ENCODE data around the gene POLD2. TPM values are rescaled to one million over a fixed set of nuclear protein-coding genes. Genes with fewer than 3 reads are reported as not detected.

Gene POLD2
- total and polyA plus RNA-seq, 2 of the 13 experiments (the other 11 are each of a cell fraction or from before 2014, with no cell fraction given): 87.6 to 95.1 TPM

DNA sequence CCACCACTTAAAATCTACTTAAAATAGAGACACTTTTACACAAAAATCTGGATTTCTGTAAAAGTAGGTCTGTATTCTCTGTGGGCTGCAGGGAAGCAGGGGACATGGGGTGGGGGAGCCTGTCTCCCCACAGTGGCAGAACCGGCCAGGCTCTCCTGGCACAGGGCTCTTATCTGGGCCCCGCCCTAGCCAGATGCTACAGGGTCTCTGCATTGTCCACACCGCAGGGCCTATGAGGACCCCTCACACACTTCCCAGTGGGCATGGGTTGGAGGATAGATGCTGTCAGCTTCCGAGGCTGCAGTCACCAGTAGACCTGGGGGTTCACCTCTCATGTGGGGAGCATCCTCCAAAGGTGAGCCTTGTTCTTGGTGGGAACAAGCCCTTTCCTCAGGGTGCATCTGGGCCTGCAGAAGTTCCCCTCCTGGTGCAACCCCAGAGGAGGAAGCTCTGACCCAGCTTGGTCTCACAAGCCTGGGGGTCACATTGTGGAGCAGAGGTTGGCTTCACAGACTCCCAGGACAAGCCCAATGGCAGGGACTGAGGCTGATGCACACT, 33.2 kb upstream of the POLD2 start:
- BruUV-seq (replicated peaks): no TSS peak
- ATAC-seq: no peak
- H3K36me3 ChIP-seq (replicated peaks in 1 of 2; ENCODE audit: control insufficient read depth in 1 of 2, insufficient read depth in 2 of 2, low read length in 2 of 2): no peaks in the 10 kb centered on the region
- H3K79me2 ChIP-seq (ENCODE audit: insufficient read depth, low read length): no peaks in the 10 kb centered on the region
- intact Hi-C loops (cut with micrococcal nuclease; ENCODE audit: unreplicated experiment) (no loop called here), in situ Hi-C loops (cut with HindIII; ENCODE audit: extremely low pct_ligation_motif_present, low pct_unique_long_range_greater_than_20kb) (no loop called here)
- POLR2A ChIA-PET: no interaction called here
- H3K4me2 ChIP-seq (ENCODE audit: low read depth, low read length): no peak overlapping the region
- H3K9ac ChIP-seq (ENCODE audit: insufficient read depth, low read depth, low read length): no peak overlapping the region
- no peaks in the 10 kb centered on the region for H3K9me3 ChIP-seq (ENCODE audit: low read length)
- no CpG with 5 or more reads among the region's 4 CpGs for WGBS (ENCODE audit: low lambda C conversion rate)
- H3K27me3 ChIP-seq (ENCODE audit: control insufficient read depth in 1 of 2, insufficient read depth in 2 of 2, low read length in 2 of 2): peaks cover 0 to 27% of the 10 kb centered on the region in 2 experiments; a peak in 3 of 5 replicates
- H4K20me1 ChIP-seq (ENCODE audit: insufficient read depth, low read length): no peaks in the 10 kb centered on the region
- DNase-seq (ENCODE audit: low spot score): no peak
- FAIRE-seq: no peak
- H3K4me3 ChIP-seq (replicated peaks in 1 of 3; ENCODE audit: insufficient read depth in 1 of 3, low read depth in 2 of 3, low read length in 3 of 3): no peak overlapping the region
- H3K4me1 ChIP-seq (ENCODE audit: insufficient read depth, low read length): peaks cover 9% of the 10 kb centered on the region
- no peak overlapping the region for H3K27ac ChIP-seq (ENCODE audit: extremely low read length, insufficient read depth, low read length)
- CTCF ChIA-PET (ENCODE audit: low intra/inter-chr PET ratio, low total read pairs): no interaction called here
- H2AFZ ChIP-seq (ENCODE audit: low read length): no peak overlapping the region
- TF ChIP-seq, protein P1, sequence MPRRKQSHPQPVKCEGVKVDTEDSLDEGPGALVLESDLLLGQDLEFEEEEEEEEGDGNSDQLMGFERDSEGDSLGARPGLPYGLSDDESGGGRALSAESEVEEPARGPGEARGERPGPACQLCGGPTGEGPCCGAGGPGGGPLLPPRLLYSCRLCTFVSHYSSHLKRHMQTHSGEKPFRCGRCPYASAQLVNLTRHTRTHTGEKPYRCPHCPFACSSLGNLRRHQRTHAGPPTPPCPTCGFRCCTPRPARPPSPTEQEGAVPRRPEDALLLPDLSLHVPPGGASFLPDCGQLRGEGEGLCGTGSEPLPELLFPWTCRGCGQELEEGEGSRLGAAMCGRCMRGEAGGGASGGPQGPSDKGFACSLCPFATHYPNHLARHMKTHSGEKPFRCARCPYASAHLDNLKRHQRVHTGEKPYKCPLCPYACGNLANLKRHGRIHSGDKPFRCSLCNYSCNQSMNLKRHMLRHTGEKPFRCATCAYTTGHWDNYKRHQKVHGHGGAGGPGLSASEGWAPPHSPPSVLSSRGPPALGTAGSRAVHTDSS (CRISPR knock-in tag; conservative IDR thresholded peaks at IDR 0.05): no peak
- no peak for TF ChIP-seq FOXK1 (CRISPR knock-in tag; IDR thresholded peaks at IDR 0.05; ENCODE audit: borderline replicate concordance, low read depth)
- TF ChIP-seq NFE2L1 (CRISPR knock-in tag; IDR thresholded peaks at IDR 0.05; ENCODE audit: borderline replicate concordance): no peak
- TF ChIP-seq PRMT3 (CRISPR knock-in tag; IDR thresholded peaks at IDR 0.05; ENCODE audit: borderline replicate concordance, low read depth): no peak
- TF ChIP-seq, protein P2, sequence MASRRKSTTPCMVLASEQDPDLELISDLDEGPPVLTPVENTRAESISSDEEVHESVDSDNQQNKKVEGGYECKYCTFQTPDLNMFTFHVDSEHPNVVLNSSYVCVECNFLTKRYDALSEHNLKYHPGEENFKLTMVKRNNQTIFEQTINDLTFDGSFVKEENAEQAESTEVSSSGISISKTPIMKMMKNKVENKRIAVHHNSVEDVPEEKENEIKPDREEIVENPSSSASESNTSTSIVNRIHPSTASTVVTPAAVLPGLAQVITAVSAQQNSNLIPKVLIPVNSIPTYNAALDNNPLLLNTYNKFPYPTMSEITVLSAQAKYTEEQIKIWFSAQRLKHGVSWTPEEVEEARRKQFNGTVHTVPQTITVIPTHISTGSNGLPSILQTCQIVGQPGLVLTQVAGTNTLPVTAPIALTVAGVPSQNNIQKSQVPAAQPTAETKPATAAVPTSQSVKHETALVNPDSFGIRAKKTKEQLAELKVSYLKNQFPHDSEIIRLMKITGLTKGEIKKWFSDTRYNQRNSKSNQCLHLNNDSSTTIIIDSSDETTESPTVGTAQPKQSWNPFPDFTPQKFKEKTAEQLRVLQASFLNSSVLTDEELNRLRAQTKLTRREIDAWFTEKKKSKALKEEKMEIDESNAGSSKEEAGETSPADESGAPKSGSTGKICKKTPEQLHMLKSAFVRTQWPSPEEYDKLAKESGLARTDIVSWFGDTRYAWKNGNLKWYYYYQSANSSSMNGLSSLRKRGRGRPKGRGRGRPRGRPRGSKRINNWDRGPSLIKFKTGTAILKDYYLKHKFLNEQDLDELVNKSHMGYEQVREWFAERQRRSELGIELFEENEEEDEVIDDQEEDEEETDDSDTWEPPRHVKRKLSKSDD (CRISPR knock-in tag; IDR thresholded peaks at IDR 0.05; ENCODE audit: low read depth): no peak
- no peak for TF ChIP-seq ZNF562 (CRISPR knock-in tag; IDR thresholded peaks at IDR 0.05; ENCODE audit: borderline replicate concordance)
- TF ChIP-seq IKZF1 (IDR thresholded peaks at IDR 0.05): no peak
- no peak for TF ChIP-seq RBFOX2 (IDR thresholded peaks at IDR 0.05; ENCODE audit: low read depth, low read length)
- no peak for TF ChIP-seq ZNF563 (CRISPR knock-in tag; IDR thresholded peaks at IDR 0.05)
- no peak for TF ChIP-seq TAF15 (IDR thresholded peaks at IDR 0.05; ENCODE audit: low read depth, low read length, poor library complexity, severe bottlenecking)
- TF ChIP-seq ZEB1 (IDR thresholded peaks at IDR 0.05; ENCODE audit: insufficient replicate concordance, low read depth): no peak
- TF ChIP-seq SMARCE1 (IDR thresholded peaks at IDR 0.05; ENCODE audit: borderline replicate concordance): no peak
- no peak for TF ChIP-seq HOXA5 (CRISPR knock-in tag; IDR thresholded peaks at IDR 0.05)
